HCT116 (cell line): Measurements from ENCODE around the gene CDH16.

Source experiments
- YY1 ChIP-seq: IDR thresholded peaks from 2 replicates; pipeline ENCODE4 v1.6.1; 2011; ENCODE audit warnings: low read length, low read depth, moderate library complexity, mild to moderate bottlenecking; ENCODE audit not compliant: insufficient replicate concordance; ENCODE audit errors: extremely low read depth
- TF ChIP-seq, protein P1 (sequence below), 3 experiments: fragments of 200-600 bp in 1 of 3; sonication (generic) in 1 of 3; IDR thresholded peaks in 2 of 3; conservative IDR thresholded peaks in 1 of 3; 2 replicates each; pipeline ENCODE4 v1.5.1; 2012 to 2017; ENCODE audit warnings: low read depth in 2 of 3, low read length in 2 of 3, antibody characterized with exemption in 1 of 3, borderline replicate concordance in 1 of 3, control low read depth in 1 of 3, mild to moderate bottlenecking in 1 of 3, mixed read lengths in 1 of 3, mixed run types in 1 of 3, moderate library complexity in 1 of 3; ENCODE audit not compliant: insufficient read depth in 1 of 3

GRCh38 chr16:66927918-66928649, 9.4 kb upstream of the CDH16 start:
- TF ChIP-seq, protein P1, sequence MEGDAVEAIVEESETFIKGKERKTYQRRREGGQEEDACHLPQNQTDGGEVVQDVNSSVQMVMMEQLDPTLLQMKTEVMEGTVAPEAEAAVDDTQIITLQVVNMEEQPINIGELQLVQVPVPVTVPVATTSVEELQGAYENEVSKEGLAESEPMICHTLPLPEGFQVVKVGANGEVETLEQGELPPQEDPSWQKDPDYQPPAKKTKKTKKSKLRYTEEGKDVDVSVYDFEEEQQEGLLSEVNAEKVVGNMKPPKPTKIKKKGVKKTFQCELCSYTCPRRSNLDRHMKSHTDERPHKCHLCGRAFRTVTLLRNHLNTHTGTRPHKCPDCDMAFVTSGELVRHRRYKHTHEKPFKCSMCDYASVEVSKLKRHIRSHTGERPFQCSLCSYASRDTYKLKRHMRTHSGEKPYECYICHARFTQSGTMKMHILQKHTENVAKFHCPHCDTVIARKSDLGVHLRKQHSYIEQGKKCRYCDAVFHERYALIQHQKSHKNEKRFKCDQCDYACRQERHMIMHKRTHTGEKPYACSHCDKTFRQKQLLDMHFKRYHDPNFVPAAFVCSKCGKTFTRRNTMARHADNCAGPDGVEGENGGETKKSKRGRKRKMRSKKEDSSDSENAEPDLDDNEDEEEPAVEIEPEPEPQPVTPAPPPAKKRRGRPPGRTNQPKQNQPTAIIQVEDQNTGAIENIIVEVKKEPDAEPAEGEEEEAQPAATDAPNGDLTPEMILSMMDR (IDR thresholded peaks at IDR 0.05 in 2 of 3, conservative IDR thresholded peaks at IDR 0.05 in 1 of 3; ENCODE audit: borderline replicate concordance in 1 of 3, insufficient read depth in 1 of 3, low read depth in 2 of 3, low read length in 2 of 3): no peak
- TF ChIP-seq YY1: no peak
